ENCODE data around the gene TSSK2.
"Not testable (repeated sequence)": the region's sequence is repeated elsewhere in the genome, so short reads cannot be mapped to it uniquely, and the experiment has no call there.

TSSK2 gene

DNA sequence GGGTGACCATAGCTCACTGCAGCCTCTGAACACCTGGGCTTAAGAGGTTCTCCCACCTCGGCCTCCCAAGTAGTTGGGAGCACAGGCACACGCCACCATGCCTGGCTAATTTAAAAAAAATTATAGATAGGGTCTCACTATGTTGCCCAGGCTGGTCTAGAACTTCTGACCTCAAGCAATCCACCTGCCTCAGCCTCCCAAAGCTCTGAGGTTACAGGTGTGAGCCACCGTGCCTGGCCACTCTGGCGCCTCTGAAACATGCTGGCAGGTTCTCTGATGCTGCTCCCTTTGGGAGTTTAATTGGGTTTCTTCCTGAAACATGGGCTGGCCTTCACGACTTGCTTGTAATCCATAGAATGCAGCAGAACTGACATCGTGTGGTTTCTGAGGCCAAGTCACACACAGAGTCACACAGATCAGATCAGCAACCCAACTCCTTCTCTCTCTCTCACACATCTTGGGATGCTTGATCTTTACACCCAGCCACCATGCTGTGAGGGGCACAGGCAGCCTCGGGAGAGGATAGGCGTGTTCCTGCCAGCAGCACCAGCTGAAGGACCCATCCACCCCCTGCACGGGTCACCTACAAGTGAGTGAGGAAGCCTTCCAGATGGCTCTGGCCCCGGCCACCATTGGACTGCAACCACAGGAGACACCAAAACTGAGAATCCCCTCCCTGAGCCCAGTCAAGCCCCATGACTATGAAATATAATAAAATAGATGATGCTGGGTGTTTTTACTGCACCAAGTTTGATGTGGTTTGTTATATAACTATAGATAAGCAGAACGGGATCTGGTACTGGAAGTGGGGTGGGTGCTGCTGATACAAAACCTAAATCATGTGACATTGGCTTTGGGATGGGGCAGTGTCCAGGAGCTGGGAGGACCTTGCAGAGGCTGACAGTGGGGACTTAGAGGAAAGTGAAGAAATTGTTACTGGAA, 22.1 kb downstream of the TSSK2 start:
- H3K9ac ChIP-seq: no peak overlapping the region
- H3K4me1 ChIP-seq: peaks cover 0 to under 1% (median 0%) of the 10 kb centered on the region in 10 experiments; a peak in 1 of 20 replicates
- H3K27me3 ChIP-seq: peaks cover 32 to 45% (median 40%) of the 10 kb centered on the region in 11 experiments
- peaks cover 10 to 30% (median 20%) of the 10 kb centered on the region in 11 experiments; a peak in 20 of 22 replicates for H3K9me3 ChIP-seq (replicated peaks in 1 of 11)
- no peak overlapping the region for H3K4me3 ChIP-seq
- H4K20me1 ChIP-seq: no peaks in the 10 kb centered on the region
- TF ChIP-seq Cebpa-rat (IDR thresholded peaks at IDR 0.05): no peak
- no peak overlapping the region for H3K4me2 ChIP-seq
- no peaks in the 10 kb centered on the region for H3K36me3 ChIP-seq
- H3K27ac ChIP-seq: no peak overlapping the region

DNA sequence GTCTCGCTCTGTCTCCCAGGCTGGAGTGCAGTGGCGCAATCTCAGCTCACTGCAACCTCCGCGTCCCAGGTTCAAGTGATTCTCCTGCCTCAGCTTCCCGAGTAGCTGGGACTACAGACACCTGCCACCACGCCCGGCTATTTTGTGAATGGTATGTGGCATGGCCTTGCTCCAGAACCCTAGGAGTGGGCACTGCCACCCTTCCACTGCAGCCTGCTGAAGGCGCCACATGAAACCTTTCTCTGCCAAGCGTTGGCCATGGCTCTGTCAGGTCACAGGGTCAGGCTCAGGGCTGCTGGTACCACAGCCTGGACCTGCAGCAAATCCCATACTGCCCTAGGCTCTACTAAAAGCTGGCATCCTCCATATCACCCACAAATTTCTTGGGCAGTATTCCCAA, 25.0 kb downstream of the TSSK2 start:
- H3K36me3 ChIP-seq; H3K9ac ChIP-seq; H3K4me3 ChIP-seq; H3K9me3 ChIP-seq (replicated peaks in 1 of 11); H3K4me2 ChIP-seq; H4K20me1 ChIP-seq; H3K27ac ChIP-seq: not testable (repeated sequence)
- H3K4me1 ChIP-seq: peaks cover 0 to 22% (median 6%) of the 10 kb centered on the region in 10 experiments; a peak in 8 of 20 replicates
- peaks cover 6 to 16% (median 11%) of the 10 kb centered on the region in 11 experiments for H3K27me3 ChIP-seq

DNA sequence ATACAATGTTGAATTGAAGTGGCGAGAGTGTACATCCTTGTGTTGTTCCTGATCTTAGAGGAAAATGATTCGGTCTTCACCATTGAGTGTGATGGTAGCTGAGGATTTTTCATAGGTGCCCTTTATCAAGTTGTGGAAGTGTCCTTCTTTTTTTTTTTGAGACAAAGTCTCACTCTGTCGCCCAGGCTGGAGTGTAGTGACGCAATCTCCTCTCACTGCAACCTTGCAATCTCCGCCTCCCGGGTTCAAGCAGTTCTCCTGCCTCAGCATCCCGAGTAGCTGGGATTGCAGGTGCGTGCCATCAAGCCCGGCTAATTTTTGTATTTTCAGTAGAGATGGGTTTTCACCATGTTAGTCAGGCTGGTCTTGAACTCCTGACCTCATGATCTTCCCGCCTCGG, 27.5 kb downstream of the TSSK2 start:
- peak overlapping the region in 1 of 11 experiments; percentile 66; a peak in 1 of 22 replicates for H3K27ac ChIP-seq

DNA sequence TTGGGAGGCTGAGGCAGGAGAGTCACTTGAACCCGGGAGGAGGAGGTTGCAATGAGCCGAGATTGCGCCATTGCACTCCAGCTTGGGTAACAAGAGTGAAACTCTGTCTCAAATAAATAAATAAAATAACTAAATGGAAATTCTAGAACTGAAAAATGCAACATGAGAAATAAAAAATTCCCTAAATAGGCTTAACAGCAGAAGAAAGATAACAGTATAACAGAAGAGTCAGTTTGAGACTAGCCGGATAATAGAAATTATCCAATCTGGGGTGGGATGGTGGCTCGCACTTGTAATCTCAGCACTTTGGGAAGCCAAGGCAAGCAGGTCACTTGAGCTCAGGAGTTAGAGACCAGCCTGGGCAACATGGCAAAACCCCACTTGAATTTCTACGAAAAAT, 33.3 kb downstream of the TSSK2 start:
- no peak overlapping the region for H3K9ac ChIP-seq
- H3K4me1 ChIP-seq: peaks cover 0 to 11% (median 3%) of the 10 kb centered on the region in 10 experiments; a peak in 8 of 20 replicates
- H4K20me1 ChIP-seq: no peaks in the 10 kb centered on the region
- H3K27me3 ChIP-seq: peaks cover 32 to 40% (median 38%) of the 10 kb centered on the region in 11 experiments
- no peaks in the 10 kb centered on the region for H3K36me3 ChIP-seq
- no peak overlapping the region for H3K4me3 ChIP-seq
- no peak for TF ChIP-seq Cebpa-rat (IDR thresholded peaks at IDR 0.05)
- no peak overlapping the region for H3K4me2 ChIP-seq
- no peak overlapping the region for H3K27ac ChIP-seq
- peaks cover 0 to 6% (median 0%) of the 10 kb centered on the region in 11 experiments; a peak in 4 of 22 replicates for H3K9me3 ChIP-seq (replicated peaks in 1 of 11)

More for the DNA sequence above, 27.5 kb downstream of the TSSK2 start:
- H3K4me3 ChIP-seq; H3K9ac ChIP-seq; H3K36me3 ChIP-seq; H3K9me3 ChIP-seq (replicated peaks in 1 of 11); H3K27me3 ChIP-seq; H4K20me1 ChIP-seq: not testable (repeated sequence)
- Histone ChIP-seq H3K4me2 (peak overlapping the region in 3 of 11 experiments; percentile 5 to 53 (median 50); a peak in 4 of 22 replicates), H3K4me1 (peaks cover 0 to 22% (median 6%) of the 10 kb centered on the region in 10 experiments; a peak in 8 of 20 replicates)
- TF ChIP-seq Cebpa-rat (IDR thresholded peaks at IDR 0.05): peak in 3 of 11 experiments; percentile 18 to 39 (median 25); a peak in 1 of 22 replicates

DNA sequence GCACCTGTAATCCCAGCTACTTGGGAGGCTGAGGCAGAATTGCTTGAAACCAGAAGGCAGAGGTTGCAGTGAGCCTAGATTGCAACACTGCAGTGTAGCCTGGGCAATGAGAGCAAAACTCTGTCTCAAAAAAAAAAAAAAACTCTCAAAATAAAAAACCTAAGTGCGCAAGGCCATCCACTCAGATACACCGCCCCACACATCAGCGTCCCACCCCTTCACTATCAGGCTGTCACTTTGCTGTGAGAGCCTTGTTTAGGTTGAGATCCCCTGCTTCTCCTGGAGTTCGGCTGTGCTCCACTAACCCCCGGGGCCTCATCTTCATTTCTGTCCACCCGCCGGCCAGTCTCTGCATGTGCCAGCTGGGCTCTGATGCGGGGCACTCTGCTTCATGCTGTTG, 35.3 kb downstream of the TSSK2 start:
- Histone ChIP-seq H3K9ac (no peak overlapping the region), H3K27ac (no peak overlapping the region), H3K4me1 (peaks cover 7 to 12% (median 10%) of the 10 kb centered on the region in 10 experiments), H3K27me3 (peaks cover 45 to 58% (median 55%) of the 10 kb centered on the region in 11 experiments), H3K9me3 (replicated peaks in 1 of 11) (peaks cover 0 to 6% (median 0%) of the 10 kb centered on the region in 11 experiments; a peak in 4 of 22 replicates), H3K4me3 (no peak overlapping the region), H3K36me3 (no peaks in the 10 kb centered on the region), H3K4me2 (no peak overlapping the region), H4K20me1 (no peaks in the 10 kb centered on the region)
- no peak for TF ChIP-seq Cebpa-rat (IDR thresholded peaks at IDR 0.05)

DNA sequence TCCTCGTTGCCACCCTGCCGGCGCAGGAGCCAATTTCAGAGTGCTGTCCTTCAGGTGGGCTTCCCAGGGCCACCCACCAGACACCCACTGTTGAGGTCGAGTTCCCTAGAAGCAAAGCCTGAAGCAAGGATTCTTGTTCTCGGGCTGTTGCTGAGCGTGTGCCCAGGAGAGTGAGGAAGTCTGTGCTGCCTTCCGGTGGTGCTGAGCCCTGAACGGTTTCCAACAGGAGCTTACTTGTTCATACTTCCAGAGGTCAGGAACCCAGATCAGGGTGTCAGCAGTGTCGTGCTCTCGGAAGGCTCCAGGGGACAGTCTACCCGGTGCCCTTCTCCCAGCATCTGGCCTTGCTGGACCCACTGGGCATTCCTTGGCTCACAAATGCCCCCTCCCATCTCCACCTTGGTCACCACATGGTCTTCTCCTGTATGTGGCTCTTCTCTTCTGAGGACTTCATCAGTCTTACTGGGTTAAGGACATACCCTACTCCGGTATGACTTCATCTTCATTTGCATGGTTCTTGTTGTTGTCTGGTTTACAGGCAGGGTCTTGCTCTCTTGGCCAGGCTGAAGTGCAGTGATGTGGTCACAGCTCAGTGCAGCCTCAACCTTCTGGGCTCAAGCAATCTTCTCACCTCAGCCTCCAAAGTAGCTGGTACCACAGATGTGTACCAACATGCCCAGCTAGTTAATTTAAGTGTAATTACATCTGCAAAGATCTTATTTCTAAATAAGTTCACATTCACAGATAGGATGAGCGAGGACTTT, 36.2 kb downstream of the TSSK2 start:
- H3K9ac ChIP-seq: no peak overlapping the region
- H3K27ac ChIP-seq: no peak overlapping the region
- H3K9me3 ChIP-seq (replicated peaks in 1 of 11): peaks cover 0 to 6% (median 0%) of the 10 kb centered on the region in 11 experiments; a peak in 4 of 22 replicates
- H3K4me3 ChIP-seq: no peak overlapping the region
- H3K27me3 ChIP-seq: peaks cover 45 to 58% (median 55%) of the 10 kb centered on the region in 11 experiments
- no peaks in the 10 kb centered on the region for H3K36me3 ChIP-seq
- peaks cover 0 to 5% (median under 1%) of the 10 kb centered on the region in 11 experiments; a peak in 7 of 22 replicates for H4K20me1 ChIP-seq
- H3K4me2 ChIP-seq: no peak overlapping the region
- no peak for TF ChIP-seq Cebpa-rat (IDR thresholded peaks at IDR 0.05)
- H3K4me1 ChIP-seq: peaks cover 9 to 13% (median 11%) of the 10 kb centered on the region in 10 experiments

DNA sequence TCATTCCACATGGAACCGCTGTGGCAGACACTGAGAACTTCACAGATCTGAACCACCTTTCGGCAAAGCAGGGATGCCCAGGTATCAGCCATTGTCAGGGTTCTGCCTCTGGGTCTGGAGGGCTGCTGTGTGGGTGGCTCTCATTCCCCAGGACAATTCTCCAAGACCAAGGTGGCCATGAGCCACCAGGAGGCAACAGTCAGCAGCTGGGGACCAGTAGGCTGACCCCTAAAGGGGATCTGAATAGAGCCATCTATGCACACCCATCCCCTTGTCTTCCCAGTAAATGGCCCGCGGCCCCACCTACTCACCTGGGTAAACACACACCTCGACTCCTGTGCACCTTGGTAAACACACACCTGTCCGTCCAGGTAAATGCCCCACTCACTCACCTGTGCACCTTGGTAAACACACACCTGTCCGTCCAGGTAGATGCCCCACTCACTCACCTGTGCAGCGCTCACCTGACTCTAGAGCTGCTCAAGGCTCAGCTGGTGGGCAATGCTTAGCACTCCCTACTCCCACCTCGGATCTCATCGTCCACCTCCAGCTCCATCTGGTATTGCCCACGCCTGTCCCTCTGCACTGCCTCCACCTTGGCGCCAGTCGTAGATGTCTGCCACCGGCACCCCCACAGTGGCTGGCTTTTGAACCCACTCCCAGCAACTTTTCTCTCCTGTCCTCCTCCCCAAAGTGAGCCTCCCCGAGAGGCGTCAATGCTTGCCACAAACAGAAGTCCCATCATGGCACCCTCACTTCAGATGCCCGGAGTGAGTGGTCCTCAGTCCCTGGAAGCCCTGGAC, 37.2 kb downstream of the TSSK2 start:
- H3K4me2 ChIP-seq: no peak overlapping the region

More for the DNA sequence above, 37.2 kb downstream of the TSSK2 start:
- Histone ChIP-seq H3K9me3 (replicated peaks in 1 of 11) (peaks cover 0 to 6% (median 0%) of the 10 kb centered on the region in 11 experiments; a peak in 4 of 22 replicates), H3K4me1 (peaks cover 19 to 23% (median 21%) of the 10 kb centered on the region in 10 experiments), H3K4me3 (no peak overlapping the region), H3K27ac (no peak overlapping the region), H3K9ac (no peak overlapping the region), H3K36me3 (peaks cover 0 to 8% (median 0%) of the 10 kb centered on the region in 11 experiments; a peak in 4 of 22 replicates), H4K20me1 (peaks cover 0 to 15% (median 10%) of the 10 kb centered on the region in 11 experiments; a peak in 13 of 22 replicates), H3K27me3 (peaks cover 45 to 58% (median 55%) of the 10 kb centered on the region in 11 experiments)
- TF ChIP-seq Cebpa-rat (IDR thresholded peaks at IDR 0.05): no peak

Data from BLaER1 treated with 17β-estradiol and CSF1 and Interleukin-3, amounts not matched to agents 10 nM and 100 nM (cell line).